ENCODE results near the gene ABCG1. TPM values are rescaled to one million over a fixed set of nuclear protein-coding genes. Genes with fewer than 3 reads are reported as not detected.

ABCG1 gene
- polyA plus RNA-seq (2013, experiment 1 of 2), result 0.21 TPM
- 0.27 TPM for polyA plus RNA-seq (2013, experiment 2 of 2)

DNA sequence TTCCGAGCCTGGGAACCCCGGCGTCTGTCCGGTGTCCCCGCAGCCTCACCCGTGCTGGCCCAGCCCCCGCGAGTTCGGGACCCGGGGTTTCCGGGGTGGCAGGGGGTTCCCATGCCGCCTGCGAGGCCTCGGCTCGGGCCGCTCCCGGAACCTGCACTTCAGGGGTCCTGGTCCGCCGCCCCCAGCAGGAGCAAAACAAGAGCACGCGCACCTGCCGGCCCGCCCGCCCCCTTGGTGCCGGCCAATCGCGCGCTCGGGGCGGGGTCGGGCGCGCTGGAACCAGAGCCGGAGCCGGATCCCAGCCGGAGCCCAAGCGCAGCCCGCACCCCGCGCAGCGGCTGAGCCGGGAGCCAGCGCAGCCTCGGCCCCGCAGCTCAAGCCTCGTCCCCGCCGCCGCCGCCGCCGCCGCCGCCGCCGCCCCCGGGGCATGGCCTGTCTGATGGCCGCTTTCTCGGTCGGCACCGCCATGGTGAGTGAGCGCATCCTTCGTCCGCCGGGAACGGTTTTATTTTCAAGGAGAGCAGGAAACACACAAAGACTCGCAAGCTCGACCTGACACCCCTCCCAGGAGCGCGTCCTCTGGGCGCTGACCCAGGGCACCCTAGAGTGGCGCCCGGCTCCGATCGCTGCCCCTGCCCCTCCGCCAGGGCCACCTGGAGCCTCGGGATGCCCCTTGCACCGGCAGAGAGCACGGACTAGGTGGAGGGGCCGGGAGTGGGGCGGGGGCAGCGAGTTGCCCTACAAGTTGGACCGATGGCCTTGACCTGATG lies at the start of gene ABCG1:
ABCG1 (plus strand) TSS at position 305 of the 770 bp plus-strand sequence; CDS start at position 428, 123 bp downstream.
- Histone ChIP-seq H3K23ac (ENCODE audit: low read length) (no peak within 1 kb of the TSS), H2BK5ac (ENCODE audit: low read length) (no peak within 1 kb of the TSS), H4K8ac (ENCODE audit: low read depth, low read length) (no peak within 1 kb of the TSS), H2BK15ac (replicated peaks; ENCODE audit: low read depth) (no peak within 1 kb of the TSS), H3K9ac (ENCODE audit: low read length) (peak within 1 kb of the TSS; percentile 40), H3K27me3 (ENCODE audit: insufficient read depth, low read length, poor library complexity) (no peaks in the 10 kb centered on the region), H3K4ac (ENCODE audit: low read depth, low read length) (no peak within 1 kb of the TSS), H3K4me3 (ENCODE audit: low read length) (no peak within 1 kb of the TSS), H3K79me2 (ENCODE audit: control insufficient read depth, insufficient read depth, low read length) (no peaks in the 10 kb centered on the region), H4K5ac (ENCODE audit: low read length) (no peak within 1 kb of the TSS), H3K79me1 (ENCODE audit: low read length) (no peaks in the 10 kb centered on the region), H3K36me3 (ENCODE audit: control insufficient read depth, insufficient read depth, low read length) (no peaks in the 10 kb centered on the region), H2BK120ac (ENCODE audit: low read depth, low read length) (no peak within 1 kb of the TSS), H3K4me1 (ENCODE audit: control insufficient read depth, low read depth, low read length) (no peaks in the 10 kb centered on the region), H3K27ac (ENCODE audit: low read depth, low read length) (no peak within 1 kb of the TSS), H3K18ac (ENCODE audit: low read length) (no peak within 1 kb of the TSS), H3K56ac (ENCODE audit: low read length) (peak within 1 kb of the TSS; percentile 56), H3K4me2 (ENCODE audit: low read length) (peak within 1 kb of the TSS; percentile 83), H2AK5ac (ENCODE audit: low read length) (no peak within 1 kb of the TSS)
- WGBS (ENCODE audit: extremely low coverage, insufficient coverage, low lambda C conversion rate), result no CpG with 5 or more reads among the region's 83 CpGs
- peak; percentile 46 for DNase-seq

DNA sequence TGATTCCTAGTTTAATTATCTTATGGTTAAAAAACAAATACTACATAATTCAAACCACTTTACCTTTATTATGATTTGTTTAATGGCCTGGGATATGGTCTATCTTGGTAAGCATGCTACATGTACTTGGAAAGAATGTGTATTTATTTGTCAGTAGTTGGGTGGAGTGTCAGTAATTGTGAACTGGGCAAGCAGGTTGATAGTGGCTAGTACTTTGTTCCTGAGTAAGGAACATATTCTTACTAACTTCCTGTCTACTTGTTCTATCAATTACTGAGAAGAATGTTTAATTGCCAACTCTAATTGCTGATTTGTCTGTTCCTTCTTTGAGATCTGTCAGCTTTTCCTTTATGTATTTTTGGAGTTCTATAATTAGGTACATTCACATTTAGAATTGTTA lies 49.2 kb upstream of the ABCG1 start:
- no peak overlapping the region for H3K9ac ChIP-seq (ENCODE audit: low read length)

DNA sequence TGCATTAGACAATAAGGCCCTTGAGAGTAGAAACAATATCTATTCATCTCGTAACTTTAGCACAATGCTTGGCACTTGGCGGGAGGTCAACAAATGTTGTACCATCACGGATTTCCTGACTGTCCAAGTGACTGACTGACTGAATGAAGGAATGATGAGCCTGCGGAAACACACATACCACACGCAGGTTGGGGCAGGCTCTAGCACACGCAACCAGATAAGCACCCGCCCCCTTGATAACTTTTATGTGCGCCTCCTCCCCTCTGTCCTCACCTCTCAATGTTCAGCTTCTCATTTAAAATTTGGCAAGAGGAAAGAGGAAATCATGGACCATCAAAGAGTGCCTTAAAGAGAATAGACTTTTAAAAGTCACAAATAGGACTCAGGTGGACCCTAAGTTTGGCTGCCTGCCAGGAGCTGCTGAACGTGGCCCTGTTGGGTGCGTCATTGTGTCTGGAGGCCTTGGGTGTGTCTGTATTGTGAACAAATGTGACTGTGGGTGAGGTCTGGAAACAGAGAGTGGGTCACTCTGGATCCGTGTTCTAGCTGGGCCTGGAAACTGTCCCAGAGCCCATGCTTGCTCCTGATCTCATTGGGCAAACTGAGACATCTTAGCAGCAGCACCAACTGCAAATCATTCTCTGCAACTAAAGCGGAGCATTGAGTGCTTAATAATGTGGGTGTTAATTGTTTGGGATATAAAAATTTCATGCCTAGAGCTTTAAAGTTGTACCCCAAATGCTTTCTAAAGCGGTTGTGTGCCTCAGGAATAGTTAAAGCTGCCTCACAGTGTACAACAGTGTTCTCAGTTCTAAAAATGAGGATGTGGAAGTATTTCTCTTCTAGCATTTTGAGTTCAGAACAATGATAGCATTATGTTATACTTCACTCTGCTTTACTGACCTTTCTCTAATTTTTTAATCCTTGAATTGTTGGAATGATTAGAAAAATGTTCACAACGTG lies 47.6 kb upstream of the ABCG1 start:
- no peaks in the 10 kb centered on the region for H3K79me2 ChIP-seq (ENCODE audit: control insufficient read depth, insufficient read depth, low read length)
- DNase-seq, result no peak
- H3K27ac ChIP-seq (ENCODE audit: low read depth, low read length), result no peak overlapping the region
- H3K18ac ChIP-seq (ENCODE audit: low read length), result no peak overlapping the region
- no peaks in the 10 kb centered on the region for H3K36me3 ChIP-seq (ENCODE audit: control insufficient read depth, insufficient read depth, low read length)
- no peaks in the 10 kb centered on the region for H3K27me3 ChIP-seq (ENCODE audit: insufficient read depth, low read length, poor library complexity)
- no peaks in the 10 kb centered on the region for H3K79me1 ChIP-seq (ENCODE audit: low read length)
- H3K23ac ChIP-seq (ENCODE audit: low read length), result no peak overlapping the region
- no peak overlapping the region for H2AK5ac ChIP-seq (ENCODE audit: low read length)
- H3K4ac ChIP-seq (ENCODE audit: low read depth, low read length), result no peak overlapping the region
- no peaks in the 10 kb centered on the region for H3K4me1 ChIP-seq (ENCODE audit: control insufficient read depth, low read depth, low read length)
- H3K56ac ChIP-seq (ENCODE audit: low read length), result no peak overlapping the region
- no peak overlapping the region for H3K4me3 ChIP-seq (ENCODE audit: low read length)
- H2BK15ac ChIP-seq (replicated peaks; ENCODE audit: low read depth), result no peak overlapping the region
- H4K5ac ChIP-seq (ENCODE audit: low read length), result no peak overlapping the region
- no peak overlapping the region for H2BK120ac ChIP-seq (ENCODE audit: low read depth, low read length)
- no peak overlapping the region for H3K9ac ChIP-seq (ENCODE audit: low read length)
- H4K8ac ChIP-seq (ENCODE audit: low read depth, low read length), result no peak overlapping the region
- H3K4me2 ChIP-seq (ENCODE audit: low read length), result no peak overlapping the region
- 100% methylated on average over 1 of the region's 14 CpGs for WGBS (ENCODE audit: extremely low coverage, insufficient coverage, low lambda C conversion rate)
- H2BK5ac ChIP-seq (ENCODE audit: low read length), result no peak overlapping the region

More for the DNA sequence above, 49.2 kb upstream of the ABCG1 start:
- no peak overlapping the region for H2BK120ac ChIP-seq (ENCODE audit: low read depth, low read length)
- no peak overlapping the region for H4K5ac ChIP-seq (ENCODE audit: low read length)
- no peak overlapping the region for H3K56ac ChIP-seq (ENCODE audit: low read length)
- no peaks in the 10 kb centered on the region for H3K79me2 ChIP-seq (ENCODE audit: control insufficient read depth, insufficient read depth, low read length)
- DNase-seq, result no peak
- H3K27ac ChIP-seq (ENCODE audit: low read depth, low read length), result no peak overlapping the region
- H3K4me2 ChIP-seq (ENCODE audit: low read length), result no peak overlapping the region
- H3K4me3 ChIP-seq (ENCODE audit: low read length), result no peak overlapping the region
- no peak overlapping the region for H3K4ac ChIP-seq (ENCODE audit: low read depth, low read length)
- H2BK5ac ChIP-seq (ENCODE audit: low read length), result no peak overlapping the region
- no peak overlapping the region for H4K8ac ChIP-seq (ENCODE audit: low read depth, low read length)
- no peak overlapping the region for H2BK15ac ChIP-seq (replicated peaks; ENCODE audit: low read depth)
- no peaks in the 10 kb centered on the region for H3K79me1 ChIP-seq (ENCODE audit: low read length)
- H3K27me3 ChIP-seq (ENCODE audit: insufficient read depth, low read length, poor library complexity), result no peaks in the 10 kb centered on the region
- no peaks in the 10 kb centered on the region for H3K36me3 ChIP-seq (ENCODE audit: control insufficient read depth, insufficient read depth, low read length)
- H3K18ac ChIP-seq (ENCODE audit: low read length), result no peak overlapping the region
- H3K4me1 ChIP-seq (ENCODE audit: control insufficient read depth, low read depth, low read length), result no peaks in the 10 kb centered on the region
- H2AK5ac ChIP-seq (ENCODE audit: low read length), result no peak overlapping the region
- no peak overlapping the region for H3K23ac ChIP-seq (ENCODE audit: low read length)

DNA sequence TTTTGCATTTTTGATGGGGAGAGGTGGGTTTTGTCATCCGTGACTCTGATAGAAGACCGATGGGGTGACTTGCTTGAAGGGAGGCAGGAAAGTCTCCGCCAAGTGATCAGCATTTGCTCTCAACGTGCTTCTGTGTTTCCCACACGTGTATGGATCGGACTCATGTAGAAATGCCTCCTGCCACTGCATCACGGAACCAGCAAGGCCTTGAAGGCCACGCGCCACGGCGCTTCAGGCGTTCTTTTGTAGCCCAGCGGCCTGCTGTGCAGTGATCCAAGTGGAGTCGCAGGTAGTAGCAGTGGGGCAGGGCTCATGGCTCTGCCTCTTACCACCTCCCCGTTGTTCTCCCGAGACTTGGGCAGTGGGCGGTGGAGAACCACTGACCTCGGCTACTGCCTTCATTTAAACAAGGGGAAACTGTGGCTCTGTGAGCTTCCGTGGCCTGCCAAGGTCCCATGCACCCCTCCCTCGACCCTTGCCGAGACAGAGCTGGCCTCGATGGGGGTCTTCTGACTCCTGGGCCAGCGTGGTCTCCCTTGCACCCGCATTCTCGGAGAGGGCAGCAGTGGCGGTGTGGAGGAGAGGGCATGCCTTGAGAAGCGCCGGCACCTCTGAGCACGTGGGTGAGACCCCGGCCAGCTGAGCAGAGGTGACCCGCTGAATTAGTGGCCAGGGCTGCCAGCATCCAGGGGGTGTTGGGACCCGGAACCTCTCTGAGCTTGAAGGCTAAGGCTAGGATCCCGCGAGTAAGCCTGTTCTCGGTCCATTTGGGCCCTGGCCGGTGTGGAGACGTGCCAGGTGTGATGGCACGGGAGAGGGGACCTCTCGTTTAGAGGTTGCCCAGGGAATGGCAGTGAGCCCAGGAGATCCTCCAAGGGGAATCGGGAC lies 46.1 kb upstream of the ABCG1 start:
- Histone ChIP-seq H3K4me3 (ENCODE audit: low read length) (no peak overlapping the region), H2BK120ac (ENCODE audit: low read depth, low read length) (no peak overlapping the region), H3K36me3 (ENCODE audit: control insufficient read depth, insufficient read depth, low read length) (no peaks in the 10 kb centered on the region), H3K27me3 (ENCODE audit: insufficient read depth, low read length, poor library complexity) (no peaks in the 10 kb centered on the region), H4K8ac (ENCODE audit: low read depth, low read length) (no peak overlapping the region), H3K56ac (ENCODE audit: low read length) (no peak overlapping the region), H4K5ac (ENCODE audit: low read length) (no peak overlapping the region), H3K23ac (ENCODE audit: low read length) (no peak overlapping the region), H3K9ac (ENCODE audit: low read length) (no peak overlapping the region), H3K4me2 (ENCODE audit: low read length) (no peak overlapping the region), H3K18ac (ENCODE audit: low read length) (no peak overlapping the region), H3K79me2 (ENCODE audit: control insufficient read depth, insufficient read depth, low read length) (no peaks in the 10 kb centered on the region), H2BK5ac (ENCODE audit: low read length) (no peak overlapping the region), H3K27ac (ENCODE audit: low read depth, low read length) (no peak overlapping the region), H3K4ac (ENCODE audit: low read depth, low read length) (no peak overlapping the region), H2BK15ac (replicated peaks; ENCODE audit: low read depth) (no peak overlapping the region), H2AK5ac (ENCODE audit: low read length) (no peak overlapping the region), H3K79me1 (ENCODE audit: low read length) (no peaks in the 10 kb centered on the region), H3K4me1 (ENCODE audit: control insufficient read depth, low read depth, low read length) (no peaks in the 10 kb centered on the region)
- no CpG with 5 or more reads among the region's 40 CpGs for WGBS (ENCODE audit: extremely low coverage, insufficient coverage, low lambda C conversion rate)
- DNase-seq, result no peak

DNA sequence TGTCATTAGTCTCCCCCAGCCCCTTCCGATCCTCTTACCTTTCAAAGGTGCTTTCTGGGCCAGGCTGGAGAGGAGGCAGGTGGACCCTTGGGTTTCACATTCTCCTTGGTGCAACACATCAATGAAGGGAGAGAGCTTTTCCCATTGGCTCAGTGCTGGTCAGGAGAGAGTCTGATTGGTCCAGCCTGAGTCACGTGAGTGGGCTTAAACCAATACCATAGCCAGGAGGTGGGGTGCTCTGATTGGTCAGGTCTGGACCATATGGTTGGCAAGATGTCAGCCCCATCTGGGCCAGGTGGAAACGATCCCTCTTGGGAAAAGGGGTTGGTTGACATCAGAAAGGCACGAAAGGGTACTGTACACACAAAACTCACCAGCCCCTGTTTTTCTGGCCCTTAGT lies 44.8 kb upstream of the ABCG1 start:
- H3K4me2 ChIP-seq (ENCODE audit: low read length), result no peak overlapping the region

More for the DNA sequence above, 44.8 kb upstream of the ABCG1 start:
- no peak overlapping the region for H2BK15ac ChIP-seq (replicated peaks; ENCODE audit: low read depth)
- H3K79me2 ChIP-seq (ENCODE audit: control insufficient read depth, insufficient read depth, low read length), result no peaks in the 10 kb centered on the region
- peak; percentile 14 for DNase-seq
- H3K4me3 ChIP-seq (ENCODE audit: low read length), result no peak overlapping the region
- no peak overlapping the region for H2AK5ac ChIP-seq (ENCODE audit: low read length)
- H3K56ac ChIP-seq (ENCODE audit: low read length), result no peak overlapping the region
- H4K8ac ChIP-seq (ENCODE audit: low read depth, low read length), result no peak overlapping the region
- H3K79me1 ChIP-seq (ENCODE audit: low read length), result no peaks in the 10 kb centered on the region
- H3K18ac ChIP-seq (ENCODE audit: low read length), result no peak overlapping the region
- no peak overlapping the region for H3K27ac ChIP-seq (ENCODE audit: low read depth, low read length)
- H4K5ac ChIP-seq (ENCODE audit: low read length), result no peak overlapping the region
- H3K4ac ChIP-seq (ENCODE audit: low read depth, low read length), result no peak overlapping the region
- H2BK5ac ChIP-seq (ENCODE audit: low read length), result no peak overlapping the region
- no peak overlapping the region for H2BK120ac ChIP-seq (ENCODE audit: low read depth, low read length)
- no peak overlapping the region for H3K23ac ChIP-seq (ENCODE audit: low read length)
- no peaks in the 10 kb centered on the region for H3K27me3 ChIP-seq (ENCODE audit: insufficient read depth, low read length, poor library complexity)
- no peaks in the 10 kb centered on the region for H3K36me3 ChIP-seq (ENCODE audit: control insufficient read depth, insufficient read depth, low read length)
- H3K9ac ChIP-seq (ENCODE audit: low read length), result no peak overlapping the region
- no CpG with 5 or more reads among the region's 4 CpGs for WGBS (ENCODE audit: extremely low coverage, insufficient coverage, low lambda C conversion rate)
- H3K4me1 ChIP-seq (ENCODE audit: control insufficient read depth, low read depth, low read length), result no peaks in the 10 kb centered on the region
